ENCODE measurements around the gene C1QTNF9.

- TF ChIP-seq, protein P1, sequence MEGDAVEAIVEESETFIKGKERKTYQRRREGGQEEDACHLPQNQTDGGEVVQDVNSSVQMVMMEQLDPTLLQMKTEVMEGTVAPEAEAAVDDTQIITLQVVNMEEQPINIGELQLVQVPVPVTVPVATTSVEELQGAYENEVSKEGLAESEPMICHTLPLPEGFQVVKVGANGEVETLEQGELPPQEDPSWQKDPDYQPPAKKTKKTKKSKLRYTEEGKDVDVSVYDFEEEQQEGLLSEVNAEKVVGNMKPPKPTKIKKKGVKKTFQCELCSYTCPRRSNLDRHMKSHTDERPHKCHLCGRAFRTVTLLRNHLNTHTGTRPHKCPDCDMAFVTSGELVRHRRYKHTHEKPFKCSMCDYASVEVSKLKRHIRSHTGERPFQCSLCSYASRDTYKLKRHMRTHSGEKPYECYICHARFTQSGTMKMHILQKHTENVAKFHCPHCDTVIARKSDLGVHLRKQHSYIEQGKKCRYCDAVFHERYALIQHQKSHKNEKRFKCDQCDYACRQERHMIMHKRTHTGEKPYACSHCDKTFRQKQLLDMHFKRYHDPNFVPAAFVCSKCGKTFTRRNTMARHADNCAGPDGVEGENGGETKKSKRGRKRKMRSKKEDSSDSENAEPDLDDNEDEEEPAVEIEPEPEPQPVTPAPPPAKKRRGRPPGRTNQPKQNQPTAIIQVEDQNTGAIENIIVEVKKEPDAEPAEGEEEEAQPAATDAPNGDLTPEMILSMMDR (IDR thresholded peaks at IDR 0.05; ENCODE audit: insufficient read depth, low read length, poor library complexity, severe bottlenecking), result no peak
- TF ChIP-seq EZH2phosphoT487 (conservative IDR thresholded peaks at IDR 0.05; ENCODE audit: low read length), result no peak
Measured at GRCh38 chr13:24323036-24323738, 13.8 kb downstream of the C1QTNF9 start.
